Natural killer cell (primary cell): ENCODE measurements around the gene NRSN2. TPM values are rescaled to one million over a fixed set of nuclear protein-coding genes. Genes with fewer than 3 reads are reported as not detected.
"Not testable (repeated sequence)": the region's sequence is repeated elsewhere in the genome, so short reads cannot be mapped to it uniquely, and the experiment has no call there.

ENCODE experiments used
- ATAC-seq, 3 donors: fragments of 150-1000 bp in 2 of 3; fragments of 200-7000 bp in 1 of 3; cut with Tn5 transposase; 1 replicate in 1 of 3; 2 replicates in 2 of 3; pipeline ENCODE4 v1.10.0; 2021; ENCODE audit warnings: mild to moderate bottlenecking in 2 of 3, moderate library complexity in 2 of 3
- DNase-seq, 2 donors: peaks; one replicate each; pipeline versions ENCODE4 v3.0.0 to v3.0.0-alpha.2; 2013 to 2021; ENCODE audit warnings: mixed read lengths in 1 of 2
- H3K27ac ChIP-seq: one replicate; pipeline ENCODE4 v1.5.1; 2013; ENCODE audit warnings: mild to moderate bottlenecking, low read length
- H3K27me3 ChIP-seq: one replicate; pipeline ENCODE4 v1.6.1; 2013; ENCODE audit warnings: low read length; ENCODE audit not compliant: control insufficient read depth, insufficient read depth
- H3K36me3 ChIP-seq: one replicate; pipeline ENCODE4 v1.6.1; 2013; ENCODE audit warnings: low read length; ENCODE audit not compliant: control insufficient read depth, insufficient read depth
- H3K4me1 ChIP-seq: one replicate; pipeline ENCODE4 v1.6.1; 2013; ENCODE audit warnings: low read length; ENCODE audit not compliant: control insufficient read depth, insufficient read depth
- H3K4me3 ChIP-seq: one replicate; pipeline ENCODE4 v1.5.1; 2013; ENCODE audit warnings: low read length
- H3K9me3 ChIP-seq: one replicate; pipeline ENCODE4 v1.6.1; 2013; ENCODE audit warnings: low read length; ENCODE audit not compliant: control insufficient read depth, insufficient read depth
- H3K27ac Mint-ChIP-seq, 2 donors: one replicate each; pipeline ENCODE4 v1.8.0; 2022; ENCODE audit warnings: mild to moderate bottlenecking in 2 of 2, mixed read lengths in 2 of 2, moderate library complexity in 1 of 2
- H3K27me3 Mint-ChIP-seq, 2 donors: one replicate each; pipeline ENCODE4 v1.8.0; 2022; ENCODE audit warnings: low read depth in 2 of 2, mixed read lengths in 2 of 2
- H3K36me3 Mint-ChIP-seq: one replicate; pipeline ENCODE4 v1.8.0; 2022; ENCODE audit warnings: mixed read lengths
- H3K4me1 Mint-ChIP-seq, 2 donors: one replicate each; pipeline ENCODE4 v1.8.0; 2022; ENCODE audit warnings: mixed read lengths in 2 of 2
- H3K4me3 Mint-ChIP-seq: one replicate; pipeline ENCODE4 v1.8.0; 2022; ENCODE audit warnings: mild to moderate bottlenecking, moderate library complexity, mixed read lengths
- H3K9me3 Mint-ChIP-seq, 2 donors: one replicate each; pipeline ENCODE4 v1.8.0; 2022; ENCODE audit warnings: mixed read lengths in 2 of 2
- WGBS: methylation state at CpG from one replicate; pipeline ENCODE4 v1.1.7; 2013; ENCODE audit warnings: missing lambda C conversion rate; ENCODE audit not compliant: insufficient coverage; 5-methylcytosine and 5-hydroxymethylcytosine counted together
- intact Hi-C: fragments of 100-400 bp; cut with micrococcal nuclease; formaldehyde crosslinking; loops from one replicate; pipeline ENCODE4 v1.14.2; 2022
- total RNA-seq, 4 donors: library from RNA; stranded (reverse); fragments of 120-200 nt in 1 of 4; gene quantifications; one replicate each; pipeline versions ENCODE4 v1.2.3 to v1.2.4, GENCODE V29; 2013 to 2022
- TF ChIP-seq, protein P1 (sequence below): fragments of 200-600 bp; IDR thresholded peaks from one replicate; pipeline ENCODE4 v1.8.0; 2022; ENCODE audit warnings: antibody characterized with exemption

Gene NRSN2
- total RNA-seq, 3 donors from 2014 or later (not counting 1 experiment from before 2014, with no cell fraction given), result 6.6 to 9.3 (median 8.4) TPM

- peak overlapping the region; percentile 94 for H3K4me3 Mint-ChIP-seq
- peaks cover 9% of the 10 kb centered on the region for H3K36me3 Mint-ChIP-seq
- no peak for ATAC-seq
- WGBS, result 98% methylated on average over 5 of the region's 5 CpGs
- H3K9me3 Mint-ChIP-seq, result no peaks in the 10 kb centered on the region
- TF ChIP-seq, protein P1, sequence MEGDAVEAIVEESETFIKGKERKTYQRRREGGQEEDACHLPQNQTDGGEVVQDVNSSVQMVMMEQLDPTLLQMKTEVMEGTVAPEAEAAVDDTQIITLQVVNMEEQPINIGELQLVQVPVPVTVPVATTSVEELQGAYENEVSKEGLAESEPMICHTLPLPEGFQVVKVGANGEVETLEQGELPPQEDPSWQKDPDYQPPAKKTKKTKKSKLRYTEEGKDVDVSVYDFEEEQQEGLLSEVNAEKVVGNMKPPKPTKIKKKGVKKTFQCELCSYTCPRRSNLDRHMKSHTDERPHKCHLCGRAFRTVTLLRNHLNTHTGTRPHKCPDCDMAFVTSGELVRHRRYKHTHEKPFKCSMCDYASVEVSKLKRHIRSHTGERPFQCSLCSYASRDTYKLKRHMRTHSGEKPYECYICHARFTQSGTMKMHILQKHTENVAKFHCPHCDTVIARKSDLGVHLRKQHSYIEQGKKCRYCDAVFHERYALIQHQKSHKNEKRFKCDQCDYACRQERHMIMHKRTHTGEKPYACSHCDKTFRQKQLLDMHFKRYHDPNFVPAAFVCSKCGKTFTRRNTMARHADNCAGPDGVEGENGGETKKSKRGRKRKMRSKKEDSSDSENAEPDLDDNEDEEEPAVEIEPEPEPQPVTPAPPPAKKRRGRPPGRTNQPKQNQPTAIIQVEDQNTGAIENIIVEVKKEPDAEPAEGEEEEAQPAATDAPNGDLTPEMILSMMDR, result no peak
- H3K9me3 ChIP-seq, result no peaks in the 10 kb centered on the region
- peaks cover 13% of the 10 kb centered on the region for H3K36me3 ChIP-seq
- no peaks in the 10 kb centered on the region for H3K27me3 ChIP-seq
- no peak overlapping the region for H3K4me3 ChIP-seq
- no peak for DNase-seq
- H3K4me1 ChIP-seq, result peaks cover 9% of the 10 kb centered on the region
- H3K27ac Mint-ChIP-seq, result peak overlapping the region; percentile 55 to 63
- H3K4me1 Mint-ChIP-seq, result peaks cover 7 to 24% of the 10 kb centered on the region in 2 donors
- H3K27ac ChIP-seq, result no peak overlapping the region
- intact Hi-C loops, result no loop called here
- H3K27me3 Mint-ChIP-seq, result no peaks in the 10 kb centered on the region
Measured at GRCh38 chr20:383889-384288, 37.0 kb downstream of the NRSN2 start.

- H3K36me3 ChIP-seq, result peaks cover 22% of the 10 kb centered on the region
- no peak for DNase-seq
- Mint-ChIP-seq H3K4me1 (peaks cover 7 to 24% of the 10 kb centered on the region in 2 donors), H3K4me3 (no peak overlapping the region), H3K27ac (peak overlapping the region in 1 of 2 donors; percentile 63), H3K36me3 (peaks cover 12% of the 10 kb centered on the region), H3K9me3 (no peaks in the 10 kb centered on the region), H3K27me3 (no peaks in the 10 kb centered on the region)
- intact Hi-C loops, result no loop called here
- no CpG with 5 or more reads among the region's 1 CpG for WGBS
- H3K4me1 ChIP-seq, result peaks cover 9% of the 10 kb centered on the region
- no peaks in the 10 kb centered on the region for H3K9me3 ChIP-seq
- TF ChIP-seq, protein P1, result no peak
- H3K27ac ChIP-seq, result no peak overlapping the region
- ATAC-seq, result no peak
- H3K4me3 ChIP-seq, result no peak overlapping the region
- no peaks in the 10 kb centered on the region for H3K27me3 ChIP-seq
Measured at GRCh38 chr20:384723-385122, 37.8 kb downstream of the NRSN2 start.

DNA sequence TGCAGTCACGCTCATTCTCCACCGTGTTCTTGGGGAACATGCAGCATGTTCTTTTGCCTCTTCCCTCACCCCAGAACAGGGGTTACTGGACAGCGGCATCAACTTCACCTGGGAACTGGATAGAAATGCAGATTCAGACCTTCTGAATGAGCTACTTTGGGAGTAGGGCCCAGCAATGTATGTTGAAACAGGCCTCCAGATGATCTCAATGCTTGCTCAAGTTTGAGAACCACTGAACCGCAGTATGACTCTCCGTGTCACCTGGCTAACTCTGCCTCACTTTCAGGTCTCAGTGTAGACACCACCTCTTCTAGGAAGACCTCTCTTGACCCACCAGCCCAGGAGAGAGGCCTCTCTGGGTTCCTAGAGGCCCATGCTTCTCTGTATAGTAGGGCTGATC lies 38.5 kb downstream of the NRSN2 start:
- H3K4me3 ChIP-seq, result no peak overlapping the region
- Mint-ChIP-seq H3K36me3 (peaks cover 12% of the 10 kb centered on the region), H3K4me1 (peaks cover 7 to 24% of the 10 kb centered on the region in 2 donors), H3K9me3 (no peaks in the 10 kb centered on the region), H3K27ac (no peak overlapping the region), H3K27me3 (no peaks in the 10 kb centered on the region), H3K4me3 (no peak overlapping the region)
- no peak for DNase-seq
- no peak overlapping the region for H3K27ac ChIP-seq
- whole genome bisulfite sequencing, result 88% methylated on average over 5 of the region's 5 CpGs
- H3K36me3 ChIP-seq, result peaks cover 26% of the 10 kb centered on the region
- TF ChIP-seq, protein P1, result no peak
- H3K27me3 ChIP-seq, result no peaks in the 10 kb centered on the region
- no peaks in the 10 kb centered on the region for H3K9me3 ChIP-seq
- intact Hi-C loops, result no loop called here
- ATAC-seq, result no peak
- H3K4me1 ChIP-seq, result peaks cover 4% of the 10 kb centered on the region

DNA sequence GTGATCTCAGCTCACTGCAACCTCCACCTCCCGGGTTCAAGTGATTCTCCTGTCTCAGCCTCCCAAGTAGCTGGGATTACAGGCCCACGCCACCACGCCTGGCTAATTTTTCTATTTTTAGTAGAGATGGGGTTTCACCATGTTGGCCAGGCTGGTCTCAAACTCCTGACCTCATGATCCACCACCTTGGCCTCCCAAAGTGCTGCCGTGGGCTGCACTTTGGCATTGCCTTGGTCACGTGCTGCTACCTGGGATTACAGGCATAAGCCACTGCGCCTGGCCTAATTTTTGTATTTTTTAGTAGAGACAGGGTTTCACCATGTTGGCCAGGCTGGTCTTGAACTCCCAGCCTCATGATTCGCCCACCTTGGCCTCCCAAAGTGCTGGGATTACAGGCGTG lies 39.7 kb downstream of the NRSN2 start:
- peaks cover 33% of the 10 kb centered on the region for H3K36me3 ChIP-seq
- H3K4me3 Mint-ChIP-seq, H3K27me3 ChIP-seq, H3K9me3 Mint-ChIP-seq, H3K27ac ChIP-seq, H3K27ac Mint-ChIP-seq, H3K9me3 ChIP-seq, DNase-seq, H3K4me3 ChIP-seq, H3K4me1 ChIP-seq, H3K27me3 Mint-ChIP-seq, intact Hi-C loops, ATAC-seq: not testable (repeated sequence)
- Mint-ChIP-seq H3K36me3 (peaks cover 12% of the 10 kb centered on the region), H3K4me1 (peaks cover 7 to 19% of the 10 kb centered on the region in 2 donors)
- 99% methylated on average over 8 of the region's 8 CpGs for WGBS
